Measurements from ENCODE around the gene CPED1.
"Not testable (repeated sequence)": the region's sequence is repeated elsewhere in the genome, so short reads cannot be mapped to it uniquely, and the experiment has no call there.

CPED1 gene

GRCh38 chr7:121020989-121021969 lies 32.8 kb downstream of the CPED1 start:
- DNase-seq: no peak

GRCh38 chr7:121023194-121023593 lies 34.7 kb downstream of the CPED1 start:
- no peak for DNase-seq

GRCh38 chr7:121023683-121024511 lies 35.4 kb downstream of the CPED1 start:
- DNase-seq: no peak

GRCh38 chr7:121024611-121025010 lies 36.1 kb downstream of the CPED1 start:
- DNase-seq: no peak

GRCh38 chr7:121026159-121026558 lies 37.6 kb downstream of the CPED1 start:
- no peak for DNase-seq

- DNase-seq: no peak
These were observed 38.1 kb downstream of the CPED1 start for GRCh38 chr7:121026577-121027111.

GRCh38 chr7:121027761-121028669 lies 39.5 kb downstream of the CPED1 start:
- DNase-seq: no peak

- no peak for DNase-seq
These were observed 40.8 kb downstream of the CPED1 start for GRCh38 chr7:121029302-121029701.

GRCh38 chr7:121030308-121030707 lies 41.8 kb downstream of the CPED1 start:
- DNase-seq: no peak

- no peak for DNase-seq
These were observed 44.3 kb downstream of the CPED1 start for GRCh38 chr7:121032645-121033460.

GRCh38 chr7:121034929-121035328 lies 46.4 kb downstream of the CPED1 start:
- no peak for DNase-seq

GRCh38 chr7:121036776-121037175 lies 48.3 kb downstream of the CPED1 start:
- not testable (repeated sequence) for DNase-seq

- not testable (repeated sequence) for DNase-seq
These were observed 48.8 kb downstream of the CPED1 start for GRCh38 chr7:121037329-121037728.

- no peak for DNase-seq
These were observed 49.6 kb downstream of the CPED1 start for GRCh38 chr7:121037957-121038716.

- DNase-seq: no peak
These were observed 50.4 kb downstream of the CPED1 start for GRCh38 chr7:121038717-121039509.

- DNase-seq: no peak
These were observed 51.0 kb downstream of the CPED1 start for GRCh38 chr7:121039510-121039822.

- DNase-seq: no peak
These were observed 51.5 kb downstream of the CPED1 start for GRCh38 chr7:121039994-121040393.

GRCh38 chr7:121041516-121042148 lies 53.1 kb downstream of the CPED1 start:
- DNase-seq: no peak

GRCh38 chr7:121042195-121042594 lies 53.7 kb downstream of the CPED1 start:
- no peak for DNase-seq
